KBM-7 (cell line): Measurements from ENCODE around the gene SLC25A21.

ENCODE experiments used
- DNase-seq: peaks from one replicate; pipeline ENCODE4 v3.0.0-alpha.2; 2015
- in situ Hi-C: fragments of 300-500 bp; cut with MboI; formaldehyde crosslinking; loops from 2 replicates; pipeline ENCODE4 v1.14.3; 2020; ENCODE audit warnings: low sequenced_read_pairs, low pct_unique_long_range_greater_than_20kb, mixed read lengths

The SLC25A21 gene

GRCh38 chr14:37060496-37061260, 111.7 kb downstream of the SLC25A21 start:
- no peak for DNase-seq
- in situ Hi-C loops: no loop called here

DNA sequence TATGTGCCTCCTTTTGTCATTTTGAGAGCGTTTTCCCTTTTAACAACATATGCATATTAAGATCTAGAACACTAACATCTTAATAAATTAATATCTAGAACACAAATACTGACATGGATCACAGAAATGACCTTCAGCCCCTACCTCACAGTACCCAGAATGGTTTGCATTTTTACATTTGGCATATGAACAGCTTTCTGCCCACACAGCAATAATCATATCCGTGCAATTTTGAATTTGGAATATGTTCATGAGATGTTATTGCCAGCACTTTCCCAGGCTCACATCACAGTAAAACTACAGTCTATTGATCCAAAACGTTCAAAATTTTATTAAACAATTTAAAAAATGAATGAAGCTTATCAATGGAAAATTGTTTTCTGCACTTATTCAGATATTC, 114.6 kb downstream of the SLC25A21 start:
- in situ Hi-C loops: no loop called here
- no peak for DNase-seq

DNA sequence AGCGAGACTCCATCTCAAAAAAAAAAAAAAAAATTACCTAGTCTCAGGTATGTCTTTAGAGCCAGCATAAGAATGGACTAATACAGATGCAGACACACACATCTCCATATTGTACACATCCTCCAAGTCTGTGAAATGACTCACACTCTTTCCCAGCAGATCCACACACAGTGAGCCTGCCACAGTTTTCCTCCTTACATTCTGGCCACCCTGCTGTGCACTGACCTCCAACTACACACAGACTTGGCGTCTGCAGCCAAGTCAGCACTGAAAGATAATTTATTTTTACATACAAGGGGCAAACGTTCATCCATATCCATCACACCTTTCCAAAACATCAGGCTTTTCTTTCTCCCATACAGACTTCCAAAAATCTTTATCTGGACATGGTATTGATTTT, 115.9 kb downstream of the SLC25A21 start:
- DNase-seq: no peak
- in situ Hi-C loops: no loop called here

GRCh38 chr14:37054869-37055268, 117.5 kb downstream of the SLC25A21 start:
- no peak for DNase-seq
- in situ Hi-C loops: no loop called here

DNA sequence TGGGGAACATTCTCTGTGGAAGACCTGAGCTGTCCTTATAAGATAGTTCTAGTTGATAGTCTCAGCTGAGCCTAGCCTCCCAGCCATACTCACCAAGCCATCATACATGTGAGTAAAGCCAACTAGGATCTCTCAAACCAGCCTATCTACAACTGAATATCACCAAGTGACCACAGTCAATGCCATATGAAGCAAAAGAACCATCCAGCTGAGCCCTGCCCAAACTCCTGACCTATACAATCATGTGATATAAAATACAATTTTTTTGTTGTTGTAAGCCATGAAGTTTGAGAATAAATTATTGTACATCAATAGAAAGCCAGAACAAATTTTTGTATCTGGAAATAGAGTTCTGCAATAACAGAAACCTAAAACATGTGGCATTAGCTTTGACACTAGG, 118.3 kb downstream of the SLC25A21 start:
- in situ Hi-C loops: no loop called here

GRCh38 chr14:37051680-37052079, 120.7 kb downstream of the SLC25A21 start:
- in situ Hi-C loops: no loop called here
- no peak for DNase-seq

More for the DNA sequence above, 118.3 kb downstream of the SLC25A21 start:
- DNase-seq: no peak

GRCh38 chr14:37051153-37051552, 121.3 kb downstream of the SLC25A21 start:
- in situ Hi-C loops: no loop called here
- DNase-seq: no peak

DNA sequence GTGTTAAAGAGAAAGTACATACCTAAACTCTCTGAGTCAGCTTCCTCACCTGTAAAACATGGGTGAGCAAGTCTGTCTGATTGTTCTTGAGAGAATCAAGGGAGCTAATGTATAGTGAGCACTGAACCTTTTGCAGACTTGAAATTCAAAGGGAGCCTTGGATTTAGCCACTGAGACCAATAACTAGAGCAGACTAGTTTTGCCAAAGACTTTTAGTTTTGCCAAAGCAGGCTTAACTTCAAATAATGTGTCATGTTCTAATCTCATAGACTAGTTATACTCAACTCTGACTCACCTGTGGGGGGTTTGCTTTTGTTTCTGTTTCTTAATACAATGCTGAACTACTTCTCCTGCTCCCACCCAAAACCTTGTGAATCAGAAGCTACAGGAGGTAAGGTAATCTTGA, 123.7 kb downstream of the SLC25A21 start:
- DNase-seq: no peak
- in situ Hi-C loops: no loop called here

DNA sequence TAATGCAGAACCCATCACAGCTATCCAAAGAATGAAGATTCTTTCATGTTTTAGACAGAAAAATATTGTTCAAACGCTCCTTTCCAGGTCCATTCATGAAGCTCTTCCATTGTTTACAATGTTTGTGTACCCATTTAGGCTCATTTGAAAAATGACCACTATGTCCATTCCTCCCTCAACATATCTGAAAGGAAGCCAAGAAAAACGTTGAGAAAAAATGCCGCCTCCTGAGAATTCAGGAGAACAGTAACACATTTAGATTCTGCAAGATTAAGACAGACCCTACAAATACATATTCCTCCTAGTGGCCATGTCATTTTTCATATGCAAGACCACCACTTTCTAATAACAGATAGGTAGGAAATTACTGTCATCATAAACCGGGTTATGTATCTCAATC, 124.4 kb downstream of the SLC25A21 start:
- in situ Hi-C loops: no loop called here
- no peak for DNase-seq

DNA sequence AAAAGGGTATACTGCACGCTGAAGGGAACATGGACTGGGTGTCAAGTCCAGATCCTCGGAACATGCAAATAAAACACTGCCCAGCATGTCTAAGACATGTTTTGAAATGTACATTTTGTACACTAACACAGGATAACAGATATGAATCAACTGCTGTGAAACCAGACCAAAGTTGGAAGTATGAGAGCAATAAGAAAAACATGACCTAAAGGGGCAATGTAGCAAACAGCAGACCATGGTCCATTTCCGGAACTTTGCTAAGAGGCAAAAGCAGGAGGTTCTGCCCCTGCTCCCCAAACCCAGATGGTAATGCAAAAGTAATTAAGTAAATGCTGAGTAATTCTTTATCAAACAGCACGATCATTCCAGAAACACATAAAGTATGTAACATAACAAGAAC, 125.2 kb downstream of the SLC25A21 start:
- no peak for DNase-seq
- in situ Hi-C loops: no loop called here

GRCh38 chr14:37046815-37047214, 125.6 kb downstream of the SLC25A21 start:
- in situ Hi-C loops: no loop called here
- no peak for DNase-seq

GRCh38 chr14:37045340-37046061, 126.9 kb downstream of the SLC25A21 start:
- DNase-seq: no peak
- in situ Hi-C loops: no loop called here

DNA sequence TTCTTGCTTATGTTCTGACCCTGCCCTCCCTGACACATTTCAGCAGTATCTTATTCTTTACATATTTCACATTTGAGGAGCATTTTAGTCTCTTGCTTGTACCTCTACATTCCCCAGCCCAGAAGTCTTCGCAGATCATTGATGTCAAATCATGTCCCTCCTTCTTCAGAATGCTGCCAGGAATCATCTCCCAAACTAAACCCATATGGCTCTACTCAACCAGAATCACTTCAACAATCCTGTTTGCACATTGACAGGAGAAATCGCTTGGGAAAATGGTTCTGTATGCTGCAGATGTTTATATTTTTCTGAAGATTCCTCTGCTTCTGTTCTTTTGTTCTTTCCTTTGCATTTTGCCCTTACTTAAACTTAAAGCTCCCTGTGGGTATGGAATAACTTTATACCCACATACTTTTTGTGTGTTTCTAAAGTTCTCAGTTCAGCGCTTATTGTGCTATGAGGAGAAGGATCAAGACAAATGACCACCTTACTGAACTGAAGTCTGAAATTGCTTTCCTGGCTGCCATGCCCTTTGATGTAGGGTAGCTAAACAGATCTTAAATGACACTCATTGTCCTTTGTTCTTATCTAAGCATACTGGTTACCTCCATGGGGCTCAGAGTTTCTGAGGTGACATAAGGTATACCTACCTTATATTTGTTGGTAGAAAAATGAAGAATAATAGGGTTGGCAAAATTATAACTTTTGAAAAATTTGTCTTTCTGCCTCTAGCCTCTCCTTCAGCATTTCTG, 134.6 kb downstream of the SLC25A21 start:
- no peak for DNase-seq
- in situ Hi-C loops: no loop called here

DNA sequence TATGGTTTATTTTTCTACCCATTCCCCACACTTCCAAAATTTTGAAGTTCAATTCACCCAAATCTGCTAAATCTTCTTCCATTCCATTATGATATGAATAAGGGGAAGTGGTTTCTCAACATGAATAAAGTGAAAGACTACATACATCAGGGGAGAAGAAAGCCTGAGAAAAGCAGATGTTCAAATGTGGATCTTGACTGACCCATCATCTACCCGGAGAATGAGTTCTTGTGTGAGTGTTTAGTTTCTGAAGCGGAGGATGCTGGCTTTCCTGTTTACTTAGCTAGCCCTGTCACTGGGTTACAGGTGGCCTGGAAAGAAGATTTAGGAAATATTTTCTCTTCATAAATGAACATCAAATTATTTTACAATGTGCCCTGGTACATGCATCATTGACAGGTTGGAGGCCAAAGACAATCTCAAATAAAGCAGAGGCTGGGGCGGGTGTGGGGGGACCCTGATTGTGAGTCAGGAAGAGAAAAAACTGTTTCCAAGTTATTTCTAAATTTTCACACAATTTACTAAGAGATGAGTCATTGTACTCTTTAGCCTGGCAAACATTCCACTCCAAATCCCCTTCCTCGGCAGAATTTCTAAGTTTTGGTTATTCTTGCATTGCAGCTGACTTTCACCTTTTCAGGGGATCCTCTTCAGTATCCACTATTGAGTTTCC, 135.6 kb downstream of the SLC25A21 start:
- in situ Hi-C loops: no loop called here
- DNase-seq: peak; percentile 33

GRCh38 chr14:37035401-37035800, 137.0 kb downstream of the SLC25A21 start:
- no peak for DNase-seq
- in situ Hi-C loops: no loop called here

DNA sequence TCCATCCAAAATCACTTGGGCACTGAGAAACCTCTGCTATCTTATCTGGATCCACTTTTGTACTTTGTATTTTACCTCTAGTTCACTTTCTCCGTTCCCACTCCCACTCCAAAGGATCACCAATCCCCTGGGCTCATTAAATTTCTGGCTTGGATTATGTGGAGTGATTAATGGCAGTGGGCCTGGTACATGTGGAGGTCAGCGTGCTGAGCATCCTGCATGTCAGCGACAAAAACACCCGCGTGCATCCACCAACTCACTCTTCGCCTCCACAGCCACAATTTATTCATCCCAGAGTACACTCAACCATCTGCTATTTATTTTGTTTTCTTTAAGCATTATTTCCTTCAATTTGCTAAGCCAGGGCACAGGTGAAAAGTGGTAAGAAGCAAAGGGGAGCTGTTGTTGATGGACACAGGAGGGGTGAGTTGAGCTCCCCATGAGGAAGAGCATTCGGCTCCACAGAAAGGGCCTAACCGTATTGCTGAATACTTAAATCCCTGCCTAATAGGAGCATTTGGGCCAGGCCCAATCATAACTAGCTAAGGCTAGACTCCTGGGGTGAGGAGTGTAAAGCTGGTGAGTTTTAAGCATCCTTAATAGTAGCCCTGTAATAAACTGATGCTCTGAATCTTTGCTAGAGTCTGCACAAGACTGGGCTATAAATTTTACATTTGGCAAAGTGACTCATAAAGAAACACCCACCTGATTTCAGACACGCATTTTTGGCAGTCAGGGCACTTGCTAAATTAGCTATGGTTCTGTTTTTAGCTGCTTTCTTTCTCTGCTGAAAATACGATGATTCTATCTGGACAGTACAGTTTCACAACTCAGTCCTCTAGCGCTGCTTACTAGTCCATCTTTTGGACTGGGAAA, 137.8 kb downstream of the SLC25A21 start:
- no peak for DNase-seq
- in situ Hi-C loops: no loop called here

DNA sequence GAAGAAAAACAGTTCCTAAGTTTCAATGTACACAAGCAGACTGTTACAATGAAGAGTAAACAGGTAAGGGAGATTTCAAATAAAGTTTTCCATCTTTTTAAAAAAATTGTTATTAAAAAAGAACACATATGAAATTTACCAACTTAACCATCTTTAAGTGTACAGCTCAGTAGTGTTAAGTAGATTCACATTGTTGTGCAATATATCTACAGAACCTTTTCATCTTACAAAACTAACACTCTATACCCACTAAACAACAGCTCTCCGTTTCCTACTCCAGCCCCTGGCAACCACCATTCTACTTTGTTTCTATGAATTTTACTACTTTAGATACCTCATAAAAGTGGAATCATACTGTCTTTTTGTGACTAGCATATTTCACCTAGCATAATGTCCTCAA, 139.5 kb downstream of the SLC25A21 start:
- DNase-seq: no peak
- in situ Hi-C loops: no loop called here

GRCh38 chr14:37027188-37027824, 145.1 kb downstream of the SLC25A21 start:
- in situ Hi-C loops: no loop called here
- peak; percentile 94 for DNase-seq
